PFSK-1 (cell line): ENCODE measurements around the gene TENM3.

Source experiments
- FOXP2 ChIP-seq: optimal IDR thresholded peaks from 2 replicates; pipeline ENCODE3; 2011; ENCODE audit warnings: borderline replicate concordance, control low read depth, inconsistent platforms; ENCODE audit not compliant: insufficient read depth; ENCODE audit errors: extremely low read length, extremely low read depth
- POLR2AphosphoS5 ChIP-seq: IDR thresholded peaks from 2 replicates; pipeline ENCODE4 v1.6.1; 2012; ENCODE audit warnings: low read depth, mild to moderate bottlenecking, control low read depth, low read length, moderate library complexity
- SIN3A ChIP-seq: IDR thresholded peaks from 2 replicates; pipeline ENCODE4 v1.6.1; 2012; ENCODE audit warnings: mild to moderate bottlenecking, low read length, moderate library complexity, borderline replicate concordance; ENCODE audit not compliant: insufficient read depth
- TAF1 ChIP-seq: IDR thresholded peaks from 2 replicates; pipeline ENCODE4 v1.6.1; 2012; ENCODE audit warnings: low read length, control low read depth, borderline replicate concordance; ENCODE audit not compliant: insufficient read depth
- TF ChIP-seq, protein P1 (sequence below), 2 experiments: IDR thresholded peaks; 2 replicates each; pipeline versions ENCODE4 v1.6.1 to v1.8.0; 2011 to 2012; ENCODE audit warnings: low read depth in 2 of 2, low read length in 2 of 2, control low read depth in 1 of 2, inconsistent platforms in 1 of 2, mild to moderate bottlenecking in 1 of 2, moderate library complexity in 1 of 2; ENCODE audit not compliant: insufficient read depth in 1 of 2

TENM3 gene

GRCh38 chr4:182680234-182680653 lies 437.0 kb downstream of the TENM3 start:
- no peak for TF ChIP-seq SIN3A
- TF ChIP-seq FOXP2, result no peak
- TF ChIP-seq, protein P1, sequence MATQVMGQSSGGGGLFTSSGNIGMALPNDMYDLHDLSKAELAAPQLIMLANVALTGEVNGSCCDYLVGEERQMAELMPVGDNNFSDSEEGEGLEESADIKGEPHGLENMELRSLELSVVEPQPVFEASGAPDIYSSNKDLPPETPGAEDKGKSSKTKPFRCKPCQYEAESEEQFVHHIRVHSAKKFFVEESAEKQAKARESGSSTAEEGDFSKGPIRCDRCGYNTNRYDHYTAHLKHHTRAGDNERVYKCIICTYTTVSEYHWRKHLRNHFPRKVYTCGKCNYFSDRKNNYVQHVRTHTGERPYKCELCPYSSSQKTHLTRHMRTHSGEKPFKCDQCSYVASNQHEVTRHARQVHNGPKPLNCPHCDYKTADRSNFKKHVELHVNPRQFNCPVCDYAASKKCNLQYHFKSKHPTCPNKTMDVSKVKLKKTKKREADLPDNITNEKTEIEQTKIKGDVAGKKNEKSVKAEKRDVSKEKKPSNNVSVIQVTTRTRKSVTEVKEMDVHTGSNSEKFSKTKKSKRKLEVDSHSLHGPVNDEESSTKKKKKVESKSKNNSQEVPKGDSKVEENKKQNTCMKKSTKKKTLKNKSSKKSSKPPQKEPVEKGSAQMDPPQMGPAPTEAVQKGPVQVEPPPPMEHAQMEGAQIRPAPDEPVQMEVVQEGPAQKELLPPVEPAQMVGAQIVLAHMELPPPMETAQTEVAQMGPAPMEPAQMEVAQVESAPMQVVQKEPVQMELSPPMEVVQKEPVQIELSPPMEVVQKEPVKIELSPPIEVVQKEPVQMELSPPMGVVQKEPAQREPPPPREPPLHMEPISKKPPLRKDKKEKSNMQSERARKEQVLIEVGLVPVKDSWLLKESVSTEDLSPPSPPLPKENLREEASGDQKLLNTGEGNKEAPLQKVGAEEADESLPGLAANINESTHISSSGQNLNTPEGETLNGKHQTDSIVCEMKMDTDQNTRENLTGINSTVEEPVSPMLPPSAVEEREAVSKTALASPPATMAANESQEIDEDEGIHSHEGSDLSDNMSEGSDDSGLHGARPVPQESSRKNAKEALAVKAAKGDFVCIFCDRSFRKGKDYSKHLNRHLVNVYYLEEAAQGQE (IDR thresholded peaks at IDR 0.05; ENCODE audit: insufficient read depth in 1 of 2, low read depth in 2 of 2, low read length in 2 of 2), result no peak
- no peak for TF ChIP-seq POLR2AphosphoS5
- no peak for TF ChIP-seq TAF1

DNA sequence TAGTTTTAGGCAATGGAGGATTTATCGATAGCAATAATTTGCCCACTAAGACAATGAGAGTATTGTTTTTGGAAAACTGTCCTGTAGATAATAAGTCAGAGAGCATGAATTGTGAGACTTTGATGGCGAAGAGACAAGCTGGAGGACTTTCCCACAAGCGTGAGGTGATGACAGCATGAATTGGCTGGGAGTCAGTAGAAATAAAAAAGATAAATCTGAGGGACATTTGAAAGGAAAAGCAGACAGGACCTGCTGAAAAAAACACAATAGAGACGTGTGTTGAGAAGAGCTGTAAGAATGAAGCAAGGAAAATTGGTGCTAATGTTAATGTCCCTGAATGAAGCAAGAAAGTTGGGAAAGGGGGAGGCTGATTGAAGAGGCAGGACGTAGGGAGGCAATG lies 440.5 kb downstream of the TENM3 start:
- TF ChIP-seq SIN3A (no peak), FOXP2 (no peak), TAF1 (no peak), POLR2AphosphoS5 (no peak)
- TF ChIP-seq, protein P1 (IDR thresholded peaks at IDR 0.05; ENCODE audit: insufficient read depth in 1 of 2, low read depth in 2 of 2, low read length in 2 of 2), result no peak

- TF ChIP-seq SIN3A (no peak), POLR2AphosphoS5 (no peak), FOXP2 (no peak), TAF1 (no peak)
- TF ChIP-seq, protein P1 (IDR thresholded peaks at IDR 0.05; ENCODE audit: insufficient read depth in 1 of 2, low read depth in 2 of 2, low read length in 2 of 2), result no peak
These were observed 441.6 kb downstream of the TENM3 start for GRCh38 chr4:182684796-182685195.

DNA sequence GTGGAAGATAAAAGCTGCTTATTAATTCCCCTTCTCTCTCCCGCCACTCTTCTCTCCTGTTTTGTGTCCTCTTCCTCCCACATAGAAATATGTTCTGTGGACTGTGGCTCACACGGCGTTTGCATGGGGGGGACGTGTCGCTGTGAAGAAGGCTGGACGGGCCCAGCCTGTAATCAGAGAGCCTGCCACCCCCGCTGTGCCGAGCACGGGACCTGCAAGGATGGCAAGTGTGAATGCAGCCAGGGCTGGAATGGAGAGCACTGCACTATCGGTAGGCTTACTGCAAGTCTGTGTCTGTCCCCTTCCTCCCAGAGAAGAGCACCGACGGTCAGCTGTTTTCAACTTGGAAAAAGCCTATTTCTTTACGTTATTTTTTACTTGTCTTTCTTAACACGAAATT lies 444.9 kb downstream of the TENM3 start:
- TF ChIP-seq SIN3A (no peak), POLR2AphosphoS5 (no peak), TAF1 (no peak), FOXP2 (no peak)
- TF ChIP-seq, protein P1 (IDR thresholded peaks at IDR 0.05; ENCODE audit: insufficient read depth in 1 of 2, low read depth in 2 of 2, low read length in 2 of 2), result no peak

GRCh38 chr4:182694551-182694950 lies 451.3 kb downstream of the TENM3 start:
- TF ChIP-seq FOXP2 (no peak), POLR2AphosphoS5 (no peak), TAF1 (no peak)
